CD14-positive monocyte (primary cell): Measurements from ENCODE around the gene TYW1. TPM values are rescaled to one million over a fixed set of nuclear protein-coding genes. Genes with fewer than 3 reads are reported as not detected.
"Not testable (repeated sequence)": the region's sequence is repeated elsewhere in the genome, so short reads cannot be mapped to it uniquely, and the experiment has no call there.

ENCODE experiments used
- DNase-seq, 3 donors: peaks; one replicate each; pipeline ENCODE4 v3.0.0-alpha.2; 2011 to 2022
- H2AFZ ChIP-seq: 2 replicates; pipeline ENCODE4 v1.6.0; 2012; ENCODE audit warnings: mild to moderate bottlenecking, low read depth, low read length, inconsistent platforms; ENCODE audit not compliant: insufficient read depth, poor library complexity, severe bottlenecking
- H3K27ac ChIP-seq, 2 donors: 1 replicate in 1 of 2; 2 replicates in 1 of 2; pipeline ENCODE4 v1.5.1; 2012 to 2013; ENCODE audit warnings: low read length in 2 of 2, control low read depth in 1 of 2, inconsistent platforms in 1 of 2, low read depth in 1 of 2, mild to moderate bottlenecking in 1 of 2
- H3K27me3 ChIP-seq, 2 donors: one replicate each; pipeline versions ENCODE4 v1.6.0 to v1.6.1; 2011 to 2013; ENCODE audit warnings: low read length in 2 of 2; ENCODE audit not compliant: control insufficient read depth in 2 of 2, insufficient read depth in 2 of 2
- H3K36me3 ChIP-seq, 2 donors: replicated peaks in 1 of 2; 1 replicate in 1 of 2; 2 replicates in 1 of 2; pipeline versions ENCODE4 v1.5.1 to v1.6.1; 2012 to 2013; ENCODE audit warnings: low read length in 2 of 2, control low read depth in 1 of 2, inconsistent platforms in 1 of 2, mild to moderate bottlenecking in 1 of 2; ENCODE audit not compliant: insufficient read depth in 2 of 2, control insufficient read depth in 1 of 2
- H3K4me1 ChIP-seq, 2 donors: 1 replicate in 1 of 2; 2 replicates in 1 of 2; pipeline versions ENCODE4 v1.5.1 to v1.6.1; 2012 to 2013; ENCODE audit warnings: low read length in 2 of 2, control low read depth in 1 of 2, inconsistent platforms in 1 of 2, mild to moderate bottlenecking in 1 of 2, moderate library complexity in 1 of 2; ENCODE audit not compliant: insufficient read depth in 2 of 2, control insufficient read depth in 1 of 2
- H3K4me2 ChIP-seq: replicated peaks from 2 replicates; pipeline ENCODE3; 2012; ENCODE audit warnings: low read length, moderate library complexity, mild to moderate bottlenecking; ENCODE audit not compliant: poor library complexity, severe bottlenecking; ENCODE audit errors: extremely low read depth
- H3K4me3 ChIP-seq, 3 experiments: fragments of 200-600 bp in 1 of 3; sonication (generic) in 1 of 3; replicated peaks in 1 of 3; 1 replicate in 2 of 3; 2 replicates in 1 of 3; pipeline ENCODE4 v1.5.1; 2011 to 2013; ENCODE audit warnings: low read length in 3 of 3, mild to moderate bottlenecking in 3 of 3, control low read depth in 2 of 3, low read depth in 2 of 3, inconsistent platforms in 1 of 3, moderate library complexity in 1 of 3
- H3K79me2 ChIP-seq: 2 replicates; pipeline ENCODE4 v1.6.0; 2012; ENCODE audit warnings: mild to moderate bottlenecking, control low read depth, inconsistent platforms, low read length, moderate library complexity; ENCODE audit not compliant: insufficient read depth
- H3K9ac ChIP-seq: 2 replicates; pipeline ENCODE4 v1.6.0; 2017; ENCODE audit warnings: low read length, mild to moderate bottlenecking; ENCODE audit not compliant: insufficient read depth, poor library complexity, severe bottlenecking
- H3K9me3 ChIP-seq, 2 donors: replicated peaks in 1 of 2; 1 replicate in 1 of 2; 2 replicates in 1 of 2; pipeline versions ENCODE4 v1.5.1 to v1.6.1; 2012 to 2013; ENCODE audit warnings: low read length in 2 of 2, control low read depth in 1 of 2; ENCODE audit not compliant: control insufficient read depth in 1 of 2, insufficient read depth in 1 of 2
- H4K20me1 ChIP-seq: 2 replicates; pipeline ENCODE4 v1.6.0; 2012; ENCODE audit warnings: mild to moderate bottlenecking, low read length, control low read depth, moderate library complexity; ENCODE audit not compliant: insufficient read depth
- H3K27ac Mint-ChIP-seq, 7 donors: one replicate each; pipeline ENCODE4 v1.8.0; 2020; ENCODE audit warnings: mild to moderate bottlenecking in 7 of 7, mixed read lengths in 7 of 7, moderate library complexity in 6 of 7, inconsistent platforms in 2 of 7
- H3K27me3 Mint-ChIP-seq, 3 donors: one replicate each; pipeline ENCODE4 v1.8.0; 2021 to 2022; ENCODE audit warnings: low read depth in 3 of 3, mild to moderate bottlenecking in 3 of 3, mixed read lengths in 3 of 3, moderate library complexity in 3 of 3, inconsistent platforms in 1 of 3
- H3K36me3 Mint-ChIP-seq, 2 donors: one replicate each; pipeline ENCODE4 v1.8.0; 2020; ENCODE audit warnings: mixed read lengths in 2 of 2, inconsistent platforms in 1 of 2, mild to moderate bottlenecking in 1 of 2
- H3K4me1 Mint-ChIP-seq: one replicate; pipeline ENCODE4 v1.8.0; 2020; ENCODE audit warnings: mild to moderate bottlenecking, mixed read lengths
- H3K4me3 Mint-ChIP-seq, 2 donors: one replicate each; pipeline ENCODE4 v1.8.0; 2020; ENCODE audit warnings: mild to moderate bottlenecking in 2 of 2, mixed read lengths in 2 of 2, moderate library complexity in 1 of 2
- H3K9me3 Mint-ChIP-seq, 7 donors: one replicate each; pipeline ENCODE4 v1.8.0; 2020 to 2022; ENCODE audit warnings: mixed read lengths in 7 of 7, mild to moderate bottlenecking in 6 of 7, moderate library complexity in 6 of 7, inconsistent platforms in 2 of 7
- whole genome bisulfite sequencing: methylation state at CpG from one replicate; pipeline ENCODE4 v1.1.5; 2013; ENCODE audit warnings: missing lambda C conversion rate; ENCODE audit not compliant: insufficient coverage; 5-methylcytosine and 5-hydroxymethylcytosine counted together
- intact Hi-C, 2 donors: fragments of 100-400 bp; cut with micrococcal nuclease; formaldehyde crosslinking; loops; one replicate each; pipeline versions ENCODE4 v1.15.0 to v1.15.1; 2023
- polyA plus RNA-seq, 3 donors: library from polyadenylated mRNA; depleted of rRNA in 1 of 3; unstranded in 2 of 3; stranded (reverse) in 1 of 3; fragments of 300-500 nt in 2 of 3; fragments of >200 nt in 1 of 3; fragmentation: Illumina TruSeq in 2 of 3; gene quantifications; 1 replicate in 2 of 3; 2 replicates in 1 of 3; pipeline ENCODE4 v1.2.3, GENCODE V29; 2012 to 2021
- TF ChIP-seq, protein P1 (sequence below): fragments of 200-600 bp; IDR thresholded peaks from one replicate; pipeline ENCODE4 v1.8.0; 2022; ENCODE audit warnings: antibody characterized with exemption, mild to moderate bottlenecking

Gene TYW1
- polyA plus RNA-seq, 3 donors = 6.3 to 9.0 (median 7.2) TPM

DNA sequence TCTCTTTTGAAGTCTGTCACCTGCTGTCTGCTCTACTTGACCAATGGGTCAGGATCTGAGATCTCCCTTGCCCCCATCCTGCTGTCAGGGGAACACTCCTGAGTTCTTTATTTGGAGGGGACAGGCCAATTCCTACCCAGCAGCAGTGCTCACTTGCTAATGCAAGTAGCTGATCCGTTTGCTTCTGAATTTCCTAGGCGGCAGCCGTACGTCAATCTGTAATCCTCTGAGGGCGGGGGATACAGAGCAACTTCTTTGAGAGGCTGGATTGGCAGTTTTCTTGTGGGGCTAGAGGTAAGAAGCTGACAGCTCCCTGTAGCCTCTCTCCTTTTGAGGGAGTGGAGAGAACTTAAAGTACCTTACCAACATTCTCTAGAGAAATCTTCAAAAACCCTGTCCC lies 36.6 kb downstream of the TYW1 start:
- Histone ChIP-seq H3K4me3 (no peak overlapping the region), H3K27me3 (no peaks in the 10 kb centered on the region), H3K79me2 (no peaks in the 10 kb centered on the region), H3K27ac (no peak overlapping the region), H4K20me1 (no peaks in the 10 kb centered on the region), H3K9ac (no peak overlapping the region), H3K4me1 (no peaks in the 10 kb centered on the region), H2AFZ (no peak overlapping the region), H3K36me3 (peaks cover 14 to 33% of the 10 kb centered on the region in 2 donors), H3K4me2 (no peak overlapping the region), H3K9me3 (peaks cover 6% of the 10 kb centered on the region in 2 donors)
- peaks cover 7 to 21% (median 14%) of the 10 kb centered on the region in 7 donors for H3K9me3 Mint-ChIP-seq
- no peak overlapping the region for H3K27ac Mint-ChIP-seq
- intact Hi-C loops = no loop called here
- H3K4me1 Mint-ChIP-seq = no peaks in the 10 kb centered on the region
- WGBS = 95% methylated on average over 4 of the region's 5 CpGs
- peaks cover 33 to 56% of the 10 kb centered on the region in 2 donors for H3K36me3 Mint-ChIP-seq
- peaks cover 0 to 4% (median 0%) of the 10 kb centered on the region in 3 donors for H3K27me3 Mint-ChIP-seq
- no peak overlapping the region for H3K4me3 Mint-ChIP-seq
- DNase-seq = no peak
- TF ChIP-seq, protein P1, sequence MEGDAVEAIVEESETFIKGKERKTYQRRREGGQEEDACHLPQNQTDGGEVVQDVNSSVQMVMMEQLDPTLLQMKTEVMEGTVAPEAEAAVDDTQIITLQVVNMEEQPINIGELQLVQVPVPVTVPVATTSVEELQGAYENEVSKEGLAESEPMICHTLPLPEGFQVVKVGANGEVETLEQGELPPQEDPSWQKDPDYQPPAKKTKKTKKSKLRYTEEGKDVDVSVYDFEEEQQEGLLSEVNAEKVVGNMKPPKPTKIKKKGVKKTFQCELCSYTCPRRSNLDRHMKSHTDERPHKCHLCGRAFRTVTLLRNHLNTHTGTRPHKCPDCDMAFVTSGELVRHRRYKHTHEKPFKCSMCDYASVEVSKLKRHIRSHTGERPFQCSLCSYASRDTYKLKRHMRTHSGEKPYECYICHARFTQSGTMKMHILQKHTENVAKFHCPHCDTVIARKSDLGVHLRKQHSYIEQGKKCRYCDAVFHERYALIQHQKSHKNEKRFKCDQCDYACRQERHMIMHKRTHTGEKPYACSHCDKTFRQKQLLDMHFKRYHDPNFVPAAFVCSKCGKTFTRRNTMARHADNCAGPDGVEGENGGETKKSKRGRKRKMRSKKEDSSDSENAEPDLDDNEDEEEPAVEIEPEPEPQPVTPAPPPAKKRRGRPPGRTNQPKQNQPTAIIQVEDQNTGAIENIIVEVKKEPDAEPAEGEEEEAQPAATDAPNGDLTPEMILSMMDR = no peak

DNA sequence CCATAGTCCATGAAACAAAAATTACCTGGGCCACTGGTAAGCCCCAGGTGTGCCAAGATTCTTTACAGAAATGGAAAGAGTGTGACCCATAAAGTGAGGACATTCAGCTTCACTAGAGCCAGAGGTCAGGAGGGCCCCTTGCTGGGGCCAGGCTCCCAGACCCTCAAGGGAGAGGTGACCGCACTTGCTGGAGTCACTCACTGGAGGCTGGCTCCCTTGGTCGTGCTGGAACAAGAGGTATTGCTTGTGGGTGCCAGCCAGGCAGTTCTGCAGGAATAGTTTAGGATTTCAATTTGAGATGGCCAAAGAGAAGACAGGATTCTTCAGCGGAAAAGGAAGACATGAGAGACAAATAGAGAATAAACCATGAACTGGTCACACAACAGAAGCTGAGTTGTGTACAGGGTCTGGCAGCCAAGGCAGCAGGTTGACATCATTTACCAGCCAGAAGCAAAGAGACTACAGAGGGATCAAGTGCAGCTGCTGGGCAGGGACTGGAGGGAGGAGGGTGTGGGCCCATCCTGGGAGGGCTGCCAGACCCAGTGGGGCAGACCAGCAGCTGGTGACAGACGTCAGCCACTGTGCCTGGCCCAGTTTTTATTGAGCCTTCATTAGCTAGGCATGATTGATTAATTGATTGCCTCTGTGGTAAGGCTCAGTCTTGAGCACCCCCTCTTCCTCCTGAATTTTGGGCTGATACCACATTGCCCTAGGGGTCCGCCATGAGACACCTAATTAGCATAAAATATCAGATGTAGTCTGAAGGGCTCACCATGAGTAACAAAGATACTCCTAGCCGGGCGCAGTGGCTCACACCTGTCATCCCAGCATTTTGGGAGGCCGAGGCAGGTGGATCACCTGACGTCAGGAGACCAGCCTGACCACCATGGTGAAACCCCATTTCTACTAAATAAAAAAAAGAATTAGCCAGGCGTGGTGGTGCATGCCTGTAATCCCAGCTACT lies 40.1 kb downstream of the TYW1 start:
- H3K4me3 ChIP-seq, H4K20me1 ChIP-seq, H3K27ac ChIP-seq, H3K9ac ChIP-seq, H3K27ac Mint-ChIP-seq, intact Hi-C loops, H3K4me2 ChIP-seq, H3K4me1 Mint-ChIP-seq, DNase-seq, H3K27me3 ChIP-seq, H3K4me3 Mint-ChIP-seq, H3K9me3 ChIP-seq, H3K9me3 Mint-ChIP-seq, H3K79me2 ChIP-seq, H3K4me1 ChIP-seq, H2AFZ ChIP-seq, H3K27me3 Mint-ChIP-seq: not testable (repeated sequence)
- peaks cover 23 to 42% of the 10 kb centered on the region in 2 donors for H3K36me3 Mint-ChIP-seq
- H3K36me3 ChIP-seq = peaks cover 6 to 21% of the 10 kb centered on the region in 2 donors
- WGBS = 94% methylated on average over 2 of the region's 10 CpGs
